Measurements from ENCODE around the gene TBC1D22A. TPM values are rescaled to one million over a fixed set of nuclear protein-coding genes. Genes with fewer than 3 reads are reported as not detected.

The TBC1D22A gene
- total and polyA plus RNA-seq, 9 of the 15 experiments (the other 6 are each of a cell fraction or from before 2014, with no cell fraction given), result 0.20 to 11.5 (median 5.2) TPM

DNA sequence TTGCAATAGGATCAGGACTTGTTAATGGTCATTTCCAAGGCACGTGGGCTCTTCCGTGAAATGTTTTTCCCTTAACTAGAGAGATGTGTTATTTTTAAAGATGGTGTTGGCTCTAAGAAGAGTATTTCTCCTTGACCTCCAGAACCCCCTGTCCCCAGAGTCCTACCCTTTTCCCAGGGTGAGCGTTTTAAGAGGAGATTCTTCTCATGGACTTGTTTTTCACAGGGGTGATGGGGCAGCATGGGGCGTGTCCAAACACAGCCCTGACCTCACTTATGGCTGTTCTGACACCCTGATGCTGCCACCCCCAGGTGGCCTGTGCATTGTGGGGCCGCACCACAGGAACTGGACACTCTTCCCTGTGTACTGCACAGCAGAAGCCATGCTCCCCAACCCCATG lies 335.7 kb downstream of the TBC1D22A start (continued):
- TF ChIP-seq POLR2A (conservative IDR thresholded peaks at IDR 0.05) (no peak), MTF1 (CRISPR knock-in tag; IDR thresholded peaks at IDR 0.05; ENCODE audit: borderline replicate concordance) (no peak), PRMT5 (CRISPR knock-in tag; IDR thresholded peaks at IDR 0.05) (no peak), ZSCAN32 (CRISPR knock-in tag; IDR thresholded peaks at IDR 0.05) (no peak)
- TF ChIP-seq, protein P1, sequence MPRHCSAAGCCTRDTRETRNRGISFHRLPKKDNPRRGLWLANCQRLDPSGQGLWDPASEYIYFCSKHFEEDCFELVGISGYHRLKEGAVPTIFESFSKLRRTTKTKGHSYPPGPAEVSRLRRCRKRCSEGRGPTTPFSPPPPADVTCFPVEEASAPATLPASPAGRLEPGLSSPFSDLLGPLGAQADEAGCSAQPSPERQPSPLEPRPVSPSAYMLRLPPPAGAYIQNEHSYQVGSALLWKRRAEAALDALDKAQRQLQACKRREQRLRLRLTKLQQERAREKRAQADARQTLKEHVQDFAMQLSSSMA (CRISPR knock-in tag; IDR thresholded peaks at IDR 0.05), result no peak

DNA sequence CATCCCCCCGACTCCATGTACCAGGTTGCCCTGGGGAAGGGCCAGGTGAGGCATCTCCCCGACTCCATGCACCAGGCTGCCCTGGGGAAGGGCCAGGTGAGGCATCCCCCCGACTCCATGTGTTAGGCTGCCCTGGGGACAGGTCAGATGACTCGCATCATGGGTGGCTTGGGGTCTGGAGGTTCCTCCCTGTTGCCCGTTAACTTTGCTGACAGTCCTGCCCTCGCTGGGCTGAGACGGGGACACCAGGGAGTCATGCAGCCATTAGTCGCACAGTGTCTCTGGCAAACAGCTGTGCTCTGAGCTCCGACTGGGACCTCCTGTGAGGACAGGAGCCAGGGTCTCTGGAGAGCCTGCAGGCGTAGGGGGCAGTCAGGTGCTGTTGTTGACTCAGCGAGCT lies 336.1 kb downstream of the TBC1D22A start:
- ATAC-seq (no peak), DNase-seq (ENCODE audit: extremely low read depth in 1 of 4, low spot score in 3 of 4) (no peak), FAIRE-seq (no peak)
- WGBS (ENCODE audit: insufficient coverage, low coverage, missing lambda C conversion rate), result 46% methylated on average over 7 of the region's 11 CpGs
- intact Hi-C loops (cut with micrococcal nuclease) (no loop called here), in situ Hi-C loops (cut with MboI) (no loop called here)
- H4K20me1 ChIP-seq (replicated peaks; ENCODE audit: control insufficient read depth, insufficient read depth, low read length), result no peaks in the 10 kb centered on the region
- H3K4me2 ChIP-seq (ENCODE audit: insufficient read depth, low read length), result no peak overlapping the region
- ChIA-PET POLR2A (no interaction called here), CTCF (ENCODE audit: low intra/inter-chr PET ratio) (no interaction called here)
- H3K36me3 ChIP-seq (ENCODE audit: control insufficient read depth, insufficient read depth, low read length), result no peaks in the 10 kb centered on the region
- H3K9me3 ChIP-seq (replicated peaks; ENCODE audit: control insufficient read depth, insufficient read depth, low read depth, low read length), result no peaks in the 10 kb centered on the region
- H2AFZ ChIP-seq (ENCODE audit: low read depth, low read length), result no peak overlapping the region
- no TSS peak for BruUV-seq (replicated peaks)
- H3K4me1 ChIP-seq (replicated peaks in 1 of 2; ENCODE audit: control insufficient read depth in 2 of 2, insufficient read depth in 2 of 2, low read length in 2 of 2), result no peaks in the 10 kb centered on the region; a peak in 1 of 5 replicates
- H3K79me2 ChIP-seq (ENCODE audit: control insufficient read depth, insufficient read depth, low read length), result no peaks in the 10 kb centered on the region
- no peaks in the 10 kb centered on the region for H3K27me3 ChIP-seq (ENCODE audit: control insufficient read depth in 2 of 2, insufficient read depth in 2 of 2, low read length in 2 of 2)
- no peak overlapping the region for H3K27ac ChIP-seq (ENCODE audit: extremely low read depth, low read depth, low read length)
- no peaks in the 10 kb centered on the region for H3K9me1 ChIP-seq (ENCODE audit: control insufficient read depth, insufficient read depth, low read length)
- H3K4me3 ChIP-seq, result no peak overlapping the region
- H3K9ac ChIP-seq (ENCODE audit: insufficient read depth in 1 of 2, low read depth in 2 of 2, low read length in 2 of 2), result peak overlapping the region in 1 of 2 experiments; percentile 17; a peak in 1 of 4 replicates
- TF ChIP-seq JUNB (CRISPR knock-in tag; conservative IDR thresholded peaks at IDR 0.05) (no peak), ZNF384 (IDR thresholded peaks at IDR 0.05; ENCODE audit: low read depth, low read length) (no peak), BRCA1 (IDR thresholded peaks at IDR 0.05) (no peak), BRCA1 (CRISPR knock-in tag; IDR thresholded peaks at IDR 0.05) (no peak), EZH2 (IDR thresholded peaks at IDR 0.05; ENCODE audit: borderline replicate concordance, low read depth, low read length) (no peak)

All from K562 (cell line).